ENCODE data around the gene DOK5. TPM values are rescaled to one million over a fixed set of nuclear protein-coding genes. Genes with fewer than 3 reads are reported as not detected.

The DOK5 gene
- total and polyA plus RNA-seq, 9 of the 15 experiments (the other 6 are each of a cell fraction or from before 2014, with no cell fraction given) = not detected

GRCh38 chr20:54512694-54513093, 37.3 kb downstream of the DOK5 start (continued):
- TF ChIP-seq ZNF280A (IDR thresholded peaks at IDR 0.05; ENCODE audit: low read depth, partially characterized antibody) = no peak

- Histone ChIP-seq H3K9ac (ENCODE audit: insufficient read depth in 1 of 2, low read depth in 2 of 2, low read length in 2 of 2) (no peak overlapping the region), H3K4me3 (no peak overlapping the region), H3K9me3 (replicated peaks; ENCODE audit: control insufficient read depth, insufficient read depth, low read depth, low read length) (no peaks in the 10 kb centered on the region), H3K4me2 (ENCODE audit: insufficient read depth, low read length) (no peak overlapping the region), H3K4me1 (replicated peaks in 1 of 2; ENCODE audit: control insufficient read depth in 2 of 2, insufficient read depth in 2 of 2, low read length in 2 of 2) (no peaks in the 10 kb centered on the region), H3K27ac (ENCODE audit: extremely low read depth, low read depth, low read length) (no peak overlapping the region), H3K27me3 (ENCODE audit: control insufficient read depth in 2 of 2, insufficient read depth in 2 of 2, low read length in 2 of 2) (no peaks in the 10 kb centered on the region), H3K36me3 (ENCODE audit: control insufficient read depth, insufficient read depth, low read length) (no peaks in the 10 kb centered on the region), H4K20me1 (replicated peaks; ENCODE audit: control insufficient read depth, insufficient read depth, low read length) (no peaks in the 10 kb centered on the region), H2AFZ (ENCODE audit: low read depth, low read length) (no peak overlapping the region), H3K9me1 (ENCODE audit: control insufficient read depth, insufficient read depth, low read length) (no peaks in the 10 kb centered on the region), H3K79me2 (ENCODE audit: control insufficient read depth, insufficient read depth, low read length) (no peaks in the 10 kb centered on the region)
- FAIRE-seq (no peak), DNase-seq (ENCODE audit: extremely low read depth in 1 of 4, low spot score in 3 of 4) (no peak), ATAC-seq (no peak)
- ChIA-PET POLR2A (no interaction called here), CTCF (ENCODE audit: low intra/inter-chr PET ratio) (interaction anchor here (0.6 kb wide), 1 partner anchor 1304 kb away, joined by 3 read pairs; no protein-coding TSS in a partner anchor)
- in situ Hi-C loops (cut with MboI) = no loop called here
- BruUV-seq (replicated peaks) = no TSS peak
- intact Hi-C loops (cut with micrococcal nuclease) = no loop called here
- WGBS (ENCODE audit: insufficient coverage, low coverage, missing lambda C conversion rate) = 0% methylated on average over 3 of the region's 3 CpGs
- no peak for TF ChIP-seq PYGO2 (tag; IDR thresholded peaks at IDR 0.05)
- TF ChIP-seq ZBTB11 (CRISPR knock-in tag; IDR thresholded peaks at IDR 0.05) = peak in 1 of 3 experiments; percentile 73; a peak in 2 of 6 replicates
Observed at GRCh38 chr20:54514028-54514607, 38.7 kb downstream of the DOK5 start.

Measured in K562 (cell line).